ENCODE measurements around the gene PGM1. TPM values are rescaled to one million over a fixed set of nuclear protein-coding genes. Genes with fewer than 3 reads are reported as not detected.

The PGM1 gene
- total RNA-seq, 1 donor from 2014 or later: 46.0 TPM

GRCh38 chr1:63683759-63684158 is 90.5 kb downstream of the PGM1 start:
- H3K9me3 Mint-ChIP-seq: peaks cover 5% of the 10 kb centered on the region
- no peak for DNase-seq (ENCODE audit: low spot score in 2 of 2, unreplicated experiment in 2 of 2)
- no peak for TF ChIP-seq CTCF (IDR thresholded peaks at IDR 0.05; ENCODE audit: unreplicated experiment)
- H3K4me1 Mint-ChIP-seq: peaks cover 3% of the 10 kb centered on the region
- H3K36me3 Mint-ChIP-seq: no peaks in the 10 kb centered on the region
- H3K27me3 Mint-ChIP-seq (ENCODE audit: low read depth): no peaks in the 10 kb centered on the region
- H3K27ac Mint-ChIP-seq: no peak overlapping the region
- no peak overlapping the region for H3K4me3 Mint-ChIP-seq

GRCh38 chr1:63686696-63687095 is 93.5 kb downstream of the PGM1 start:
- no peak overlapping the region for H3K27ac Mint-ChIP-seq
- H3K4me1 Mint-ChIP-seq: peaks cover 9% of the 10 kb centered on the region
- DNase-seq (ENCODE audit: low spot score in 2 of 2, unreplicated experiment in 2 of 2): no peak
- H3K27me3 Mint-ChIP-seq (ENCODE audit: low read depth): no peaks in the 10 kb centered on the region
- no peak overlapping the region for H3K4me3 Mint-ChIP-seq
- no peak for TF ChIP-seq CTCF (IDR thresholded peaks at IDR 0.05; ENCODE audit: unreplicated experiment)
- H3K9me3 Mint-ChIP-seq: no peaks in the 10 kb centered on the region
- no peaks in the 10 kb centered on the region for H3K36me3 Mint-ChIP-seq

- no peaks in the 10 kb centered on the region for H3K9me3 Mint-ChIP-seq
- H3K27ac Mint-ChIP-seq: no peak overlapping the region
- DNase-seq (ENCODE audit: low spot score in 2 of 2, unreplicated experiment in 2 of 2): no peak
- H3K27me3 Mint-ChIP-seq (ENCODE audit: low read depth): no peaks in the 10 kb centered on the region
- no peak for TF ChIP-seq CTCF (IDR thresholded peaks at IDR 0.05; ENCODE audit: unreplicated experiment)
- H3K36me3 Mint-ChIP-seq: no peaks in the 10 kb centered on the region
- H3K4me1 Mint-ChIP-seq: peaks cover 17% of the 10 kb centered on the region
- H3K4me3 Mint-ChIP-seq: no peak overlapping the region
Observed at GRCh38 chr1:63688302-63688890, 95.2 kb downstream of the PGM1 start.

GRCh38 chr1:63690966-63691700 is 97.9 kb downstream of the PGM1 start:
- Mint-ChIP-seq H3K27ac (no peak overlapping the region), H3K4me3 (no peak overlapping the region), H3K4me1 (peaks cover 19% of the 10 kb centered on the region)

GRCh38 chr1:63691701-63692425 is 98.7 kb downstream of the PGM1 start:
- DNase-seq (ENCODE audit: low spot score in 2 of 2, unreplicated experiment in 2 of 2): no peak
- H3K9me3 Mint-ChIP-seq: peaks cover 3% of the 10 kb centered on the region
- no peaks in the 10 kb centered on the region for H3K27me3 Mint-ChIP-seq (ENCODE audit: low read depth)
- peak; percentile 63 for TF ChIP-seq CTCF (IDR thresholded peaks at IDR 0.05; ENCODE audit: unreplicated experiment)
- peak overlapping the region; percentile 41 for H3K27ac Mint-ChIP-seq
- H3K36me3 Mint-ChIP-seq: no peaks in the 10 kb centered on the region
- peaks cover 19% of the 10 kb centered on the region for H3K4me1 Mint-ChIP-seq
- no peak overlapping the region for H3K4me3 Mint-ChIP-seq

More at GRCh38 chr1:63690966-63691700, 97.9 kb downstream of the PGM1 start:
- no peaks in the 10 kb centered on the region for H3K36me3 Mint-ChIP-seq
- no peak for DNase-seq (ENCODE audit: low spot score in 2 of 2, unreplicated experiment in 2 of 2)
- no peaks in the 10 kb centered on the region for H3K9me3 Mint-ChIP-seq
- H3K27me3 Mint-ChIP-seq (ENCODE audit: low read depth): no peaks in the 10 kb centered on the region
- TF ChIP-seq CTCF (IDR thresholded peaks at IDR 0.05; ENCODE audit: unreplicated experiment): no peak
